ENCODE data around the gene PLA2G2F.

DNA sequence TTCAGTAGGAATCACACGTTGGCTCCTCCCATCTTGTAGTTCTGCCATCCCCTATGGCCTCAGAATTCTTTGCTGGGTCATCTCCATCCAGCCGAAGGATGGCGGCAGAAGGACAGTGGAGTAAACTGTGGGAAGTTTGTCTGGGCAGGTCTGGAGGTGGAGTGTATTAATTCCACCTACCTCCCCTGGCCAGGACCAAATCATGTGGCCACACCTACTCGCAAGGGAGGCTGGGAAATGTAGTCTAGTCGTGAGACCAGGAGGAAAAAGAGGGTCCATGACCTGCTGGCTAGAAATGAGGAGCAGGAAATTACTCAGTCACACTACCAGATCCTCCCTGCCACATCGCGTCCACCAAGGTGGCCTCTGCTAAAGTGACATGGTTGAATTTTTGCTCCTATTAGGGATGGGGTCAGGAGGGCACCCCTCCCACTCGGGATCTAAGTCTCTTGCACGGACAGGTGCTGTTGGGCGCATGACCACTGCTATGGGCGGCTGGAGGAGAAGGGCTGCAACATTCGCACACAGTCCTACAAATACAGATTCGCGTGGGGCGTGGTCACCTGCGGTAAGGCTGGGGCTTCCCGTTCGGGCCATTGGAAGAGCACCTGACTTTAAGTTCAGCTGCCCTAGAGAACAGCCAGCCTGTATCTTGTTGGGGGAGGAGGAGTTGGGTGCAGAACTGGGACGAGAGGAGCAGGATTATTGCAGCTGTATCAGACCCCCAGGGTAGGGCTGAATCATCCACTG, 49.6 kb upstream of the PLA2G2F start:
- TF ChIP-seq CTCF (IDR thresholded peaks at IDR 0.05; ENCODE audit: insufficient read depth, low read length) (no peak), POLR2AphosphoS5 (IDR thresholded peaks at IDR 0.05; ENCODE audit: low read depth) (no peak)

Data from HL-60 (cell line).